WTC11 (cell line): Measurements from ENCODE around the gene GCFC2. TPM values are rescaled to one million over a fixed set of nuclear protein-coding genes. Genes with fewer than 3 reads are reported as not detected.
A peak's percentile ranks its signal among the peaks of the same experiment; 100 is the strongest.

Experiments used
- CBFB ChIP-seq: sonication (generic); formaldehyde crosslinking; IDR thresholded peaks from 2 replicates; pipeline ENCODE4 v1.8.1; 2022; ENCODE audit warnings: mild to moderate bottlenecking, low read depth, missing genetic modification reagents
- ELF4 ChIP-seq: sonication (generic); formaldehyde crosslinking; IDR thresholded peaks from 2 replicates; pipeline ENCODE4 v1.8.1; 2022; ENCODE audit warnings: low read depth, mild to moderate bottlenecking, moderate library complexity, missing genetic modification reagents
- EMX1 ChIP-seq: fragments of 250-450 bp; sonication (Bioruptor Pico); IDR thresholded peaks from 2 replicates; pipeline ENCODE4 v1.8.0; 2021; ENCODE audit warnings: mild to moderate bottlenecking
- ETV6 ChIP-seq: sonication (generic); formaldehyde crosslinking; IDR thresholded peaks from 2 replicates; pipeline ENCODE4 v1.8.1; 2022; ENCODE audit warnings: mild to moderate bottlenecking, missing genetic modification reagents
- FOXJ3 ChIP-seq: sonication (generic); formaldehyde crosslinking; IDR thresholded peaks from 2 replicates; pipeline ENCODE4 v1.9.0; 2021; ENCODE audit warnings: missing genetic modification reagents, mild to moderate bottlenecking, borderline replicate concordance
- FOXP1 ChIP-seq: sonication (generic); formaldehyde crosslinking; IDR thresholded peaks from 2 replicates; pipeline ENCODE4 v1.8.0; 2022; ENCODE audit warnings: missing genetic modification reagents, mild to moderate bottlenecking, moderate library complexity, borderline replicate concordance
- GABPB1 ChIP-seq: sonication (generic); formaldehyde crosslinking; IDR thresholded peaks from 2 replicates; pipeline ENCODE4 v1.8.1; 2023; ENCODE audit warnings: mild to moderate bottlenecking, missing genetic modification reagents
- HMGA2 ChIP-seq: fragments of 250-450 bp; sonication (Bioruptor Pico); IDR thresholded peaks from 2 replicates; pipeline ENCODE4 v1.4.0; 2021; ENCODE audit warnings: mild to moderate bottlenecking, moderate library complexity
- JAZF1 ChIP-seq: fragments of 250-450 bp; sonication (Bioruptor Pico); IDR thresholded peaks from 2 replicates; pipeline ENCODE4 v1.9.0; 2021; ENCODE audit warnings: moderate library complexity, mild to moderate bottlenecking, inconsistent platforms
- KAT7 ChIP-seq: sonication (generic); formaldehyde crosslinking; IDR thresholded peaks from 2 replicates; pipeline ENCODE4 v1.8.1; 2023; ENCODE audit warnings: missing genetic modification reagents, mild to moderate bottlenecking, borderline replicate concordance
- MXD4 ChIP-seq: fragments of 250-450 bp; sonication (Bioruptor Pico); IDR thresholded peaks from 2 replicates; pipeline ENCODE4 v1.8.0; 2021; ENCODE audit warnings: mild to moderate bottlenecking, moderate library complexity, borderline replicate concordance
- NFATC4 ChIP-seq: fragments of 250-450 bp; sonication (Bioruptor Pico); IDR thresholded peaks from 2 replicates; pipeline ENCODE4 v1.9.0; 2021; ENCODE audit warnings: mild to moderate bottlenecking
- NR2C2 ChIP-seq: sonication (generic); formaldehyde crosslinking; IDR thresholded peaks from 2 replicates; pipeline ENCODE4 v1.8.0; 2022; ENCODE audit warnings: mild to moderate bottlenecking, missing genetic modification reagents
- OVOL2 ChIP-seq: fragments of 250-450 bp; sonication (Bioruptor Pico); IDR thresholded peaks from 2 replicates; pipeline ENCODE4 v1.9.0; 2021; ENCODE audit warnings: mild to moderate bottlenecking, borderline replicate concordance
- SMAD4 ChIP-seq: sonication (generic); formaldehyde crosslinking; IDR thresholded peaks from 2 replicates; pipeline ENCODE4 v1.8.0; 2022; ENCODE audit warnings: mild to moderate bottlenecking, missing genetic modification reagents
- SOX15 ChIP-seq: fragments of 250-450 bp; sonication (Bioruptor Pico); IDR thresholded peaks from 2 replicates; pipeline ENCODE4 v1.9.0; 2021; ENCODE audit warnings: mild to moderate bottlenecking
- SP1 ChIP-seq: sonication (generic); formaldehyde crosslinking; conservative IDR thresholded peaks from 2 replicates; pipeline ENCODE4 v1.8.1; 2022; ENCODE audit warnings: missing genetic modification reagents
- TP53 ChIP-seq: sonication (generic); formaldehyde crosslinking; IDR thresholded peaks from 2 replicates; pipeline ENCODE4 v1.8.1; 2023; ENCODE audit warnings: mild to moderate bottlenecking, missing genetic modification reagents
- ZNF121 ChIP-seq: sonication (generic); formaldehyde crosslinking; IDR thresholded peaks from 2 replicates; pipeline ENCODE4 v1.8.0; 2023; ENCODE audit warnings: missing genetic modification reagents
- ZNF219 ChIP-seq: sonication (generic); formaldehyde crosslinking; IDR thresholded peaks from 2 replicates; pipeline ENCODE4 v1.8.0; 2023; ENCODE audit warnings: missing genetic modification reagents, mild to moderate bottlenecking, borderline replicate concordance
- ZNF263 ChIP-seq: sonication (generic); formaldehyde crosslinking; IDR thresholded peaks from 2 replicates; pipeline ENCODE4 v1.8.1; 2022; ENCODE audit warnings: low read depth, mild to moderate bottlenecking, moderate library complexity, missing genetic modification reagents
- total RNA-seq: library from RNA; stranded (reverse); gene quantifications from 3 replicates; pipeline ENCODE4 v1.2.3, GENCODE V29; 2021
- TF ChIP-seq, protein P1 (sequence below): fragments of 250-450 bp; sonication (Bioruptor Pico); IDR thresholded peaks from 2 replicates; pipeline ENCODE4 v1.9.0; 2021; ENCODE audit warnings: moderate library complexity, mild to moderate bottlenecking, inconsistent platforms, borderline replicate concordance
- TF ChIP-seq, protein P2 (sequence below): sonication (generic); formaldehyde crosslinking; IDR thresholded peaks from 2 replicates; pipeline ENCODE4 v1.8.0; 2023; ENCODE audit warnings: missing genetic modification reagents
- TF ChIP-seq, protein P3 (sequence below): fragments of 250-450 bp; sonication (Bioruptor Pico); IDR thresholded peaks from 2 replicates; pipeline ENCODE4 v2.1.2; 2022; ENCODE audit warnings: mild to moderate bottlenecking, moderate library complexity
- TF ChIP-seq, protein P4 (sequence below): sonication (generic); formaldehyde crosslinking; IDR thresholded peaks from 2 replicates; pipeline ENCODE4 v1.8.1; 2023; ENCODE audit warnings: mild to moderate bottlenecking, moderate library complexity, missing genetic modification reagents
- TF ChIP-seq, protein P5 (sequence below): sonication (generic); formaldehyde crosslinking; conservative IDR thresholded peaks from 2 replicates; pipeline ENCODE4 v1.8.1; 2022; ENCODE audit warnings: mild to moderate bottlenecking, missing genetic modification reagents
- TF ChIP-seq, protein P6 (sequence below): sonication (generic); formaldehyde crosslinking; IDR thresholded peaks from 2 replicates; pipeline ENCODE4 v1.8.1; 2022; ENCODE audit warnings: missing genetic modification reagents, borderline replicate concordance
- TF ChIP-seq, protein P7 (sequence below): sonication (generic); formaldehyde crosslinking; IDR thresholded peaks from 2 replicates; pipeline ENCODE4 v1.8.1; 2022; ENCODE audit warnings: low read depth, mild to moderate bottlenecking, moderate library complexity, missing genetic modification reagents, borderline replicate concordance
- TF ChIP-seq, protein P8 (sequence below): sonication (generic); formaldehyde crosslinking; conservative IDR thresholded peaks from 2 replicates; pipeline ENCODE4 v1.8.1; 2023; ENCODE audit warnings: mild to moderate bottlenecking, low read depth, missing genetic modification reagents, moderate library complexity

GCFC2 gene
- total RNA-seq, 1 experiment from 2014 or later, result 14.4 TPM

DNA sequence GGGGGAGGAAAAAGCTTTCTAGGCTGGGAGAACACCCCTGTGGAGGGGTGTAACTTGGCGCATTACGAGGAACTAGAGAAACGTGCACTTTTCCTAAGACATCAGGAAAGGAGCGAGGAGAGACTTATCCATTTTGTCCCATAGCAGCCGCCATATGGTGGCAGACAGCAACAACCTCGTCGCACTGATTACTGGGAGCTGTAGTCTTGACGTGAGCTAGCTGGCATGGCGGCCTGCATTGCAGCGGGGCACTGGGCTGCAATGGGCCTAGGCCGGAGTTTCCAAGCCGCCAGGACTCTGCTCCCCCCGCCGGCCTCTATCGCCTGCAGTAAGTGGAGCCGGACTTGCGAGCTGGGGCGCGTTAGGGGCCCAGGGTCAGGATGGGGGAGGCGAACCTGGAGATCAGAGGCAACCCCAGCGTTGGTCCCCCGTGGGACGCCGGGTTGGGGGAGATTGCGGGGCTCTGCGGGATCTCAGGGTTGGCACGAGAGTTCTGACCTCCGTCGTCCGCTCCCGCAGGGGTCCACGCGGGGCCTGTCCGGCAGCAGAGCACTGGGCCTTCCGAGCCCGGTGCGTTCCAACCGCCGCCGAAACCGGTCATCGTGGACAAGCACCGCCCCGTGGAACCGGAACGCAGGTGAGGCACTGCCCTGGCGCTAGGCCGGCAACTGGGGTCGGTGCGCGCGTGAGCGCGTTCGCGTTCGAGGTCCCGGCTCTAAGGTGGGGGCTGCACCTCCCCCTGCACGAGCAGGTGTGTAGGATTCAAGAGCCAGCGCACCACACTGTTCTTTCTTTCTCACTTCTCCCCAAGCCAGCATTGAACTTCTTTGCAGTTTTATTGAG lies 63.9 kb downstream of the GCFC2 start, which contains the start of gene MRPL19 (continued):
- TF ChIP-seq KAT7 (CRISPR knock-in tag) (peak; percentile 58; the same call in 1 of the 2 replicates), ELF4 (CRISPR knock-in tag) (no peak), OVOL2 (CRISPR knock-in tag) (no peak), SP1 (peak; percentile 29; the same call in 1 of the 2 replicates), FOXJ3 (CRISPR knock-in tag) (no peak), CBFB (CRISPR knock-in tag) (no peak), JAZF1 (no peak), ZNF219 (peak; percentile 29; the same call in 1 of the 2 replicates), NR2C2 (CRISPR knock-in tag) (no peak), SOX15 (CRISPR knock-in tag) (no peak), ETV6 (CRISPR knock-in tag) (no peak; the same call in 1 of the 2 replicates), EMX1 (CRISPR knock-in tag) (no peak), TP53 (CRISPR knock-in tag) (no peak), MXD4 (no peak), ZNF121 (CRISPR knock-in tag) (no peak), HMGA2 (CRISPR knock-in tag) (no peak), FOXP1 (CRISPR knock-in tag) (0 out of 2 replicates have a peak, but pooled peaks have one; percentile 30), GABPB1 (CRISPR knock-in tag) (peak; percentile 39; the same call in 1 of the 2 replicates), NFATC4 (CRISPR knock-in tag) (no peak), ZNF263 (no peak), SMAD4 (CRISPR knock-in tag) (no peak)
- TF ChIP-seq, protein P1, sequence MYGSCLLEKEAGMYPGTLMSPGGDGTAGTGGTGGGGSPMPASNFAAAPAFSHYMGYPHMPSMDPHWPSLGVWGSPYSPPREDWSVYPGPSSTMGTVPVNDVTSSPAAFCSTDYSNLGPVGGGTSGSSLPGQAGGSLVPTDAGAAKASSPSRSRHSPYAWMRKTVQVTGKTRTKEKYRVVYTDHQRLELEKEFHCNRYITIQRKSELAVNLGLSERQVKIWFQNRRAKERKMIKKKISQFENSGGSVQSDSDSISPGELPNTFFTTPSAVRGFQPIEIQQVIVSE (CRISPR knock-in tag), result no peak
- TF ChIP-seq, protein P2, sequence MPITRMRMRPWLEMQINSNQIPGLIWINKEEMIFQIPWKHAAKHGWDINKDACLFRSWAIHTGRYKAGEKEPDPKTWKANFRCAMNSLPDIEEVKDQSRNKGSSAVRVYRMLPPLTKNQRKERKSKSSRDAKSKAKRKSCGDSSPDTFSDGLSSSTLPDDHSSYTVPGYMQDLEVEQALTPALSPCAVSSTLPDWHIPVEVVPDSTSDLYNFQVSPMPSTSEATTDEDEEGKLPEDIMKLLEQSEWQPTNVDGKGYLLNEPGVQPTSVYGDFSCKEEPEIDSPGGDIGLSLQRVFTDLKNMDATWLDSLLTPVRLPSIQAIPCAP (CRISPR knock-in tag), result no peak
- TF ChIP-seq, protein P3, sequence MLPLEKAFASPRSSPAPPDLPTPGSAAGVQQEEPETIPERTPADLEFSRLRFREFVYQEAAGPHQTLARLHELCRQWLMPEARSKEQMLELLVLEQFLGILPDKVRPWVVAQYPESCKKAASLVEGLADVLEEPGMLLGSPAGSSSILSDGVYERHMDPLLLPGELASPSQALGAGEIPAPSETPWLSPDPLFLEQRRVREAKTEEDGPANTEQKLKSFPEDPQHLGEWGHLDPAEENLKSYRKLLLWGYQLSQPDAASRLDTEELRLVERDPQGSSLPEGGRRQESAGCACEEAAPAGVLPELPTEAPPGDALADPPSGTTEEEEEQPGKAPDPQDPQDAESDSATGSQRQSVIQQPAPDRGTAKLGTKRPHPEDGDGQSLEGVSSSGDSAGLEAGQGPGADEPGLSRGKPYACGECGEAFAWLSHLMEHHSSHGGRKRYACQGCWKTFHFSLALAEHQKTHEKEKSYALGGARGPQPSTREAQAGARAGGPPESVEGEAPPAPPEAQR (CRISPR knock-in tag), result no peak
- TF ChIP-seq, protein P4, sequence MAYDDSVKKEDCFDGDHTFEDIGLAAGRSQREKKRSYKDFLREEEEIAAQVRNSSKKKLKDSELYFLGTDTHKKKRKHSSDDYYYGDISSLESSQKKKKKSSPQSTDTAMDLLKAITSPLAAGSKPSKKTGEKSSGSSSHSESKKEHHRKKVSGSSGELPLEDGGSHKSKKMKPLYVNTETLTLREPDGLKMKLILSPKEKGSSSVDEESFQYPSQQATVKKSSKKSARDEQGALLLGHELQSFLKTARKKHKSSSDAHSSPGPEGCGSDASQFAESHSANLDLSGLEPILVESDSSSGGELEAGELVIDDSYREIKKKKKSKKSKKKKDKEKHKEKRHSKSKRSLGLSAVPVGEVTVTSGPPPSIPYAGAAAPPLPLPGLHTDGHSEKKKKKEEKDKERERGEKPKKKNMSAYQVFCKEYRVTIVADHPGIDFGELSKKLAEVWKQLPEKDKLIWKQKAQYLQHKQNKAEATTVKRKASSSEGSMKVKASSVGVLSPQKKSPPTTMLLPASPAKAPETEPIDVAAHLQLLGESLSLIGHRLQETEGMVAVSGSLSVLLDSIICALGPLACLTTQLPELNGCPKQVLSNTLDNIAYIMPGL (CRISPR knock-in tag), result peak; percentile 85; the same call in 1 of the 2 replicates
- TF ChIP-seq, protein P5, sequence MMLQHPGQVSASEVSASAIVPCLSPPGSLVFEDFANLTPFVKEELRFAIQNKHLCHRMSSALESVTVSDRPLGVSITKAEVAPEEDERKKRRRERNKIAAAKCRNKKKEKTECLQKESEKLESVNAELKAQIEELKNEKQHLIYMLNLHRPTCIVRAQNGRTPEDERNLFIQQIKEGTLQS, result no peak
- TF ChIP-seq, protein P6, sequence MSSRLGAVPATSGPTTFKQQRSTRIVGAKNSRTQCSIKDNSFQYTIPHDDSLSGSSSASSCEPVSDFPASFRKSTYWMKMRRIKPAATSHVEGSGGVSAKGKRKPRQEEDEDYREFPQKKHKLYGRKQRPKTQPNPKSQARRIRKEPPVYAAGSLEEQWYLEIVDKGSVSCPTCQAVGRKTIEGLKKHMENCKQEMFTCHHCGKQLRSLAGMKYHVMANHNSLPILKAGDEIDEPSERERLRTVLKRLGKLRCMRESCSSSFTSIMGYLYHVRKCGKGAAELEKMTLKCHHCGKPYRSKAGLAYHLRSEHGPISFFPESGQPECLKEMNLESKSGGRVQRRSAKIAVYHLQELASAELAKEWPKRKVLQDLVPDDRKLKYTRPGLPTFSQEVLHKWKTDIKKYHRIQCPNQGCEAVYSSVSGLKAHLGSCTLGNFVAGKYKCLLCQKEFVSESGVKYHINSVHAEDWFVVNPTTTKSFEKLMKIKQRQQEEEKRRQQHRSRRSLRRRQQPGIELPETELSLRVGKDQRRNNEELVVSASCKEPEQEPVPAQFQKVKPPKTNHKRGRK (CRISPR knock-in tag), result no peak
- TF ChIP-seq, protein P7, sequence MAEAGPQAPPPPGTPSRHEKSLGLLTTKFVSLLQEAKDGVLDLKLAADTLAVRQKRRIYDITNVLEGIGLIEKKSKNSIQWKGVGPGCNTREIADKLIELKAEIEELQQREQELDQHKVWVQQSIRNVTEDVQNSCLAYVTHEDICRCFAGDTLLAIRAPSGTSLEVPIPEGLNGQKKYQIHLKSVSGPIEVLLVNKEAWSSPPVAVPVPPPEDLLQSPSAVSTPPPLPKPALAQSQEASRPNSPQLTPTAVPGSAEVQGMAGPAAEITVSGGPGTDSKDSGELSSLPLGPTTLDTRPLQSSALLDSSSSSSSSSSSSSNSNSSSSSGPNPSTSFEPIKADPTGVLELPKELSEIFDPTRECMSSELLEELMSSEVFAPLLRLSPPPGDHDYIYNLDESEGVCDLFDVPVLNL (CRISPR knock-in tag), result no peak
- TF ChIP-seq, protein P8, sequence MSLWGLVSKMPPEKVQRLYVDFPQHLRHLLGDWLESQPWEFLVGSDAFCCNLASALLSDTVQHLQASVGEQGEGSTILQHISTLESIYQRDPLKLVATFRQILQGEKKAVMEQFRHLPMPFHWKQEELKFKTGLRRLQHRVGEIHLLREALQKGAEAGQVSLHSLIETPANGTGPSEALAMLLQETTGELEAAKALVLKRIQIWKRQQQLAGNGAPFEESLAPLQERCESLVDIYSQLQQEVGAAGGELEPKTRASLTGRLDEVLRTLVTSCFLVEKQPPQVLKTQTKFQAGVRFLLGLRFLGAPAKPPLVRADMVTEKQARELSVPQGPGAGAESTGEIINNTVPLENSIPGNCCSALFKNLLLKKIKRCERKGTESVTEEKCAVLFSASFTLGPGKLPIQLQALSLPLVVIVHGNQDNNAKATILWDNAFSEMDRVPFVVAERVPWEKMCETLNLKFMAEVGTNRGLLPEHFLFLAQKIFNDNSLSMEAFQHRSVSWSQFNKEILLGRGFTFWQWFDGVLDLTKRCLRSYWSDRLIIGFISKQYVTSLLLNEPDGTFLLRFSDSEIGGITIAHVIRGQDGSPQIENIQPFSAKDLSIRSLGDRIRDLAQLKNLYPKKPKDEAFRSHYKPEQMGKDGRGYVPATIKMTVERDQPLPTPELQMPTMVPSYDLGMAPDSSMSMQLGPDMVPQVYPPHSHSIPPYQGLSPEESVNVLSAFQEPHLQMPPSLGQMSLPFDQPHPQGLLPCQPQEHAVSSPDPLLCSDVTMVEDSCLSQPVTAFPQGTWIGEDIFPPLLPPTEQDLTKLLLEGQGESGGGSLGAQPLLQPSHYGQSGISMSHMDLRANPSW, result no peak
